Measurements from ENCODE around the gene GTF2H1. TPM values are rescaled to one million over a fixed set of nuclear protein-coding genes. Genes with fewer than 3 reads are reported as not detected.

GTF2H1 gene
- total and polyA plus RNA-seq, 9 of the 15 experiments (the other 6 are each of a cell fraction or from before 2014, with no cell fraction given) = 56.9 to 126 (median 92.1) TPM

DNA sequence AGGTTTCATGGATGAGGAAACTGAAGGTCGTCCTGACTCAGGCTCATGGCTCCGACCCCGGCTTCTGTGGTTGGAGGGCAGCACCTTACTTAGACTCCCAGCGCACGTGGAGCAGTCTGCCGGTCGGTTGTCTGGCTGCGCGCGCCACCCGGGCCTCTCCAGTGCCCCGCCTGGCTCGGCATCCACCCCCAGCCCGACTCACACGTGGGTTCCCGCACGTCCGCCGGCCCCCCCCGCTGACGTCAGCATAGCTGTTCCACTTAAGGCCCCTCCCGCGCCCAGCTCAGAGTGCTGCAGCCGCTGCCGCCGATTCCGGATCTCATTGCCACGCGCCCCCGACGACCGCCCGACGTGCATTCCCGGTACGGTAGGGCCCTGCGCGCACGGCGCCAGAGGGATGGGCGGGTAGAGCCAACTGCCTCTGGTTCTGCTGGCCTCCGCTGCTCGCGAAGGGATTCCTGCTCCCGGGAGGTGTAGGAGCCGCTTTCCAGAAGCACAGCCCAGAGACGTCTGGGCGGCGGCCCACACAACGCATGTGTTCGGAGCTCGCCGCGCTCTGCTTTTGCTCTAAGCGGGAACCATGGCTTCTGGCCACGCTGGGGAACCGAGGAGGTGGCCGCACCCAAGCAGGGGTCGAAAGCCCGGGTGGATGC is 72.0 kb downstream of the GTF2H1 start, which contains the start of gene LDHA (continued):
- TF ChIP-seq JUND (IDR thresholded peaks at IDR 0.05; ENCODE audit: borderline replicate concordance, low read depth, low read length) (peak; percentile 86), JUND (tag; IDR thresholded peaks at IDR 0.05; ENCODE audit: borderline replicate concordance, low read depth, low read length) (peak; percentile 60; the same call in 1 of the 3 replicates), CBX5 (IDR thresholded peaks at IDR 0.05; ENCODE audit: borderline replicate concordance, low read depth) (no peak), RREB1 (CRISPR knock-in tag; IDR thresholded peaks at IDR 0.05) (no peak), MAFK (IDR thresholded peaks at IDR 0.05; ENCODE audit: low read length) (peak; percentile 40), E2F4 (CRISPR knock-in tag; IDR thresholded peaks at IDR 0.05; ENCODE audit: low read depth) (no peak), ELF2 (CRISPR knock-in tag; IDR thresholded peaks at IDR 0.05) (no peak), FOXK1 (CRISPR knock-in tag; IDR thresholded peaks at IDR 0.05; ENCODE audit: borderline replicate concordance) (peak; percentile 92; the same call in 1 of the 2 replicates), LCOR (CRISPR knock-in tag; IDR thresholded peaks at IDR 0.05) (peak; percentile 93; the same call in 1 of the 2 replicates), RBM22 (IDR thresholded peaks at IDR 0.05; ENCODE audit: low read depth, low read length, poor library complexity, severe bottlenecking) (peak; percentile 96), SAP30 (IDR thresholded peaks at IDR 0.05; ENCODE audit: borderline replicate concordance, insufficient read depth, low read depth, low read length, poor library complexity, severe bottlenecking) (peak; percentile 80), U2AF1 (optimal IDR thresholded peaks at IDR 0.05; ENCODE audit: low read depth, low read length) (peak; percentile 81), RAD21 (CRISPR knock-in tag; conservative IDR thresholded peaks at IDR 0.05 in 1 of 2, IDR thresholded peaks at IDR 0.05 in 1 of 2) (peak in 1 of 2 experiments; percentile 12; a peak in 3 of 4 replicates), JUNB (CRISPR knock-in tag; conservative IDR thresholded peaks at IDR 0.05) (no peak)
- TF ChIP-seq, protein P1, sequence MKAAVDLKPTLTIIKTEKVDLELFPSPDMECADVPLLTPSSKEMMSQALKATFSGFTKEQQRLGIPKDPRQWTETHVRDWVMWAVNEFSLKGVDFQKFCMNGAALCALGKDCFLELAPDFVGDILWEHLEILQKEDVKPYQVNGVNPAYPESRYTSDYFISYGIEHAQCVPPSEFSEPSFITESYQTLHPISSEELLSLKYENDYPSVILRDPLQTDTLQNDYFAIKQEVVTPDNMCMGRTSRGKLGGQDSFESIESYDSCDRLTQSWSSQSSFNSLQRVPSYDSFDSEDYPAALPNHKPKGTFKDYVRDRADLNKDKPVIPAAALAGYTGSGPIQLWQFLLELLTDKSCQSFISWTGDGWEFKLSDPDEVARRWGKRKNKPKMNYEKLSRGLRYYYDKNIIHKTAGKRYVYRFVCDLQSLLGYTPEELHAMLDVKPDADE (conservative IDR thresholded peaks at IDR 0.05; ENCODE audit: control insufficient read depth, low read depth, low read length) = peak; percentile 93
- TF ChIP-seq, protein P2, sequence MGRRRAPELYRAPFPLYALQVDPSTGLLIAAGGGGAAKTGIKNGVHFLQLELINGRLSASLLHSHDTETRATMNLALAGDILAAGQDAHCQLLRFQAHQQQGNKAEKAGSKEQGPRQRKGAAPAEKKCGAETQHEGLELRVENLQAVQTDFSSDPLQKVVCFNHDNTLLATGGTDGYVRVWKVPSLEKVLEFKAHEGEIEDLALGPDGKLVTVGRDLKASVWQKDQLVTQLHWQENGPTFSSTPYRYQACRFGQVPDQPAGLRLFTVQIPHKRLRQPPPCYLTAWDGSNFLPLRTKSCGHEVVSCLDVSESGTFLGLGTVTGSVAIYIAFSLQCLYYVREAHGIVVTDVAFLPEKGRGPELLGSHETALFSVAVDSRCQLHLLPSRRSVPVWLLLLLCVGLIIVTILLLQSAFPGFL (CRISPR knock-in tag; IDR thresholded peaks at IDR 0.05) = 0 out of 2 replicates have a peak, but pooled peaks have one; percentile 78

Measured in K562 (cell line).